ENCODE data around the gene OTUB2. TPM values are rescaled to one million over a fixed set of nuclear protein-coding genes. Genes with fewer than 3 reads are reported as not detected.

Gene OTUB2
- total and polyA plus RNA-seq, 5 donors from 2014 or later = 0.25 to 0.46 (median 0.37) TPM; not detected in 1

- no peaks in the 10 kb centered on the region for H3K36me3 ChIP-seq (ENCODE audit: control insufficient read depth, insufficient read depth, low read length)
- Mint-ChIP-seq H3K4me1 (peaks cover 13 to 42% (median 26%) of the 10 kb centered on the region in 4 donors), H3K27me3 (peaks cover 16% of the 10 kb centered on the region), H3K27ac (peak overlapping the region in 2 of 3 donors; percentile 26 to 41), H3K4me3 (no peak overlapping the region), H3K9me3 (peaks cover 0 to 18% (median 6%) of the 10 kb centered on the region in 7 donors), H3K36me3 (peaks cover 3% of the 10 kb centered on the region)
- no peak for DNase-seq
- no peaks in the 10 kb centered on the region for H3K27me3 ChIP-seq (ENCODE audit: control insufficient read depth, insufficient read depth, low read length)
- H3K9me3 ChIP-seq (ENCODE audit: control insufficient read depth in 2 of 2, low read length in 2 of 2) = peaks cover 3 to 12% of the 10 kb centered on the region in 2 experiments
- H3K4me1 ChIP-seq (ENCODE audit: control insufficient read depth, insufficient read depth, low read length, poor library complexity, severe bottlenecking) = peaks cover 27% of the 10 kb centered on the region
- no peak for ATAC-seq (ENCODE audit: low read depth in 2 of 2)
- H3K4me3 ChIP-seq (ENCODE audit: low read depth, low read length) = no peak overlapping the region
- H3K27ac ChIP-seq (ENCODE audit: insufficient read depth, low read length, poor library complexity, severe bottlenecking) = no peak overlapping the region
These were observed 44.6 kb upstream of the OTUB2 start for GRCh38 chr14:93981316-93982229.

- H3K4me3 Mint-ChIP-seq = no peak overlapping the region
- Histone ChIP-seq H3K4me1 (ENCODE audit: control insufficient read depth, insufficient read depth, low read length, poor library complexity, severe bottlenecking) (peaks cover 20% of the 10 kb centered on the region), H3K4me3 (ENCODE audit: low read depth, low read length) (no peak overlapping the region), H3K36me3 (ENCODE audit: control insufficient read depth, insufficient read depth, low read length) (no peaks in the 10 kb centered on the region), H3K27me3 (ENCODE audit: control insufficient read depth, insufficient read depth, low read length) (no peaks in the 10 kb centered on the region), H3K9me3 (ENCODE audit: control insufficient read depth in 2 of 2, low read length in 2 of 2) (peaks cover 0 to 9% of the 10 kb centered on the region in 2 experiments), H3K27ac (ENCODE audit: insufficient read depth, low read length, poor library complexity, severe bottlenecking) (no peak overlapping the region)
- DNase-seq = no peak
- H3K36me3 Mint-ChIP-seq = peaks cover 3% of the 10 kb centered on the region
- no peak overlapping the region for H3K27ac Mint-ChIP-seq
- no peak for ATAC-seq (ENCODE audit: low read depth in 2 of 2)
- peaks cover 13% of the 10 kb centered on the region for H3K27me3 Mint-ChIP-seq
- H3K4me1 Mint-ChIP-seq = peaks cover 13 to 34% (median 18%) of the 10 kb centered on the region in 4 donors
- H3K9me3 Mint-ChIP-seq = peaks cover 0 to 10% (median 3%) of the 10 kb centered on the region in 7 donors
These were observed 43.7 kb upstream of the OTUB2 start for GRCh38 chr14:93982230-93983007.

GRCh38 chr14:93984070-93984469 is 42.1 kb upstream of the OTUB2 start:
- Mint-ChIP-seq H3K4me3 (no peak overlapping the region), H3K27me3 (peaks cover 8% of the 10 kb centered on the region), H3K27ac (no peak overlapping the region), H3K4me1 (peaks cover 4 to 17% (median 6%) of the 10 kb centered on the region in 4 donors), H3K36me3 (peaks cover 3% of the 10 kb centered on the region), H3K9me3 (no peaks in the 10 kb centered on the region)
- H3K4me3 ChIP-seq (ENCODE audit: low read depth, low read length) = no peak overlapping the region
- no peak overlapping the region for H3K27ac ChIP-seq (ENCODE audit: insufficient read depth, low read length, poor library complexity, severe bottlenecking)
- no peaks in the 10 kb centered on the region for H3K9me3 ChIP-seq (ENCODE audit: control insufficient read depth in 2 of 2, low read length in 2 of 2)
- no peaks in the 10 kb centered on the region for H3K27me3 ChIP-seq (ENCODE audit: control insufficient read depth, insufficient read depth, low read length)
- no peak for ATAC-seq (ENCODE audit: low read depth in 2 of 2)
- no peak for DNase-seq
- peaks cover 4% of the 10 kb centered on the region for H3K4me1 ChIP-seq (ENCODE audit: control insufficient read depth, insufficient read depth, low read length, poor library complexity, severe bottlenecking)
- no peaks in the 10 kb centered on the region for H3K36me3 ChIP-seq (ENCODE audit: control insufficient read depth, insufficient read depth, low read length)

- no peaks in the 10 kb centered on the region for H3K27me3 ChIP-seq (ENCODE audit: control insufficient read depth, insufficient read depth, low read length)
- no peaks in the 10 kb centered on the region for H3K9me3 Mint-ChIP-seq
- H3K27ac Mint-ChIP-seq = no peak overlapping the region
- H3K36me3 ChIP-seq (ENCODE audit: control insufficient read depth, insufficient read depth, low read length) = no peaks in the 10 kb centered on the region
- H3K4me1 Mint-ChIP-seq = peaks cover 0 to 10% (median 2%) of the 10 kb centered on the region in 4 donors
- ATAC-seq (ENCODE audit: low read depth in 2 of 2) = no peak
- no peak for DNase-seq
- H3K27ac ChIP-seq (ENCODE audit: insufficient read depth, low read length, poor library complexity, severe bottlenecking) = no peak overlapping the region
- no peak overlapping the region for H3K4me3 Mint-ChIP-seq
- no peaks in the 10 kb centered on the region for H3K4me1 ChIP-seq (ENCODE audit: control insufficient read depth, insufficient read depth, low read length, poor library complexity, severe bottlenecking)
- H3K4me3 ChIP-seq (ENCODE audit: low read depth, low read length) = no peak overlapping the region
- peaks cover 3% of the 10 kb centered on the region for H3K36me3 Mint-ChIP-seq
- peaks cover 13% of the 10 kb centered on the region for H3K27me3 Mint-ChIP-seq
- no peaks in the 10 kb centered on the region for H3K9me3 ChIP-seq (ENCODE audit: control insufficient read depth in 2 of 2, low read length in 2 of 2)
These were observed 41.1 kb upstream of the OTUB2 start for GRCh38 chr14:93984987-93985410.

- Histone ChIP-seq H3K27me3 (ENCODE audit: control insufficient read depth, insufficient read depth, low read length) (no peaks in the 10 kb centered on the region), H3K4me3 (ENCODE audit: low read depth, low read length) (no peak overlapping the region), H3K9me3 (ENCODE audit: control insufficient read depth in 2 of 2, low read length in 2 of 2) (no peaks in the 10 kb centered on the region), H3K4me1 (ENCODE audit: control insufficient read depth, insufficient read depth, low read length, poor library complexity, severe bottlenecking) (no peaks in the 10 kb centered on the region), H3K36me3 (ENCODE audit: control insufficient read depth, insufficient read depth, low read length) (no peaks in the 10 kb centered on the region), H3K27ac (ENCODE audit: insufficient read depth, low read length, poor library complexity, severe bottlenecking) (no peak overlapping the region)
- ATAC-seq (ENCODE audit: low read depth in 2 of 2) (no peak), DNase-seq (no peak)
- Mint-ChIP-seq H3K4me1 (no peaks in the 10 kb centered on the region), H3K4me3 (no peak overlapping the region), H3K36me3 (no peaks in the 10 kb centered on the region), H3K27me3 (peaks cover 13% of the 10 kb centered on the region), H3K27ac (no peak overlapping the region), H3K9me3 (no peaks in the 10 kb centered on the region)
These were observed 39.2 kb upstream of the OTUB2 start for GRCh38 chr14:93986955-93987354.

- peaks cover 13% of the 10 kb centered on the region for H3K27me3 Mint-ChIP-seq
- no peaks in the 10 kb centered on the region for H3K36me3 Mint-ChIP-seq
- no peak overlapping the region for H3K4me3 Mint-ChIP-seq
- H3K4me1 Mint-ChIP-seq = no peaks in the 10 kb centered on the region
- no peaks in the 10 kb centered on the region for H3K36me3 ChIP-seq (ENCODE audit: control insufficient read depth, insufficient read depth, low read length)
- no peak overlapping the region for H3K4me3 ChIP-seq (ENCODE audit: low read depth, low read length)
- H3K27me3 ChIP-seq (ENCODE audit: control insufficient read depth, insufficient read depth, low read length) = no peaks in the 10 kb centered on the region
- no peak overlapping the region for H3K27ac ChIP-seq (ENCODE audit: insufficient read depth, low read length, poor library complexity, severe bottlenecking)
- no peaks in the 10 kb centered on the region for H3K9me3 ChIP-seq (ENCODE audit: control insufficient read depth in 2 of 2, low read length in 2 of 2)
- DNase-seq (no peak), ATAC-seq (ENCODE audit: low read depth in 2 of 2) (no peak)
- H3K9me3 Mint-ChIP-seq = no peaks in the 10 kb centered on the region
- no peaks in the 10 kb centered on the region for H3K4me1 ChIP-seq (ENCODE audit: control insufficient read depth, insufficient read depth, low read length, poor library complexity, severe bottlenecking)
- H3K27ac Mint-ChIP-seq = no peak overlapping the region
These were observed 38.8 kb upstream of the OTUB2 start for GRCh38 chr14:93987376-93987775.

GRCh38 chr14:93987815-93988476 is 38.2 kb upstream of the OTUB2 start:
- H3K36me3 Mint-ChIP-seq = no peaks in the 10 kb centered on the region
- H3K4me1 ChIP-seq (ENCODE audit: control insufficient read depth, insufficient read depth, low read length, poor library complexity, severe bottlenecking) = no peaks in the 10 kb centered on the region
- no peaks in the 10 kb centered on the region for H3K9me3 Mint-ChIP-seq
- ATAC-seq (ENCODE audit: low read depth in 2 of 2) (no peak), DNase-seq (no peak)
- H3K4me3 Mint-ChIP-seq = no peak overlapping the region
- no peaks in the 10 kb centered on the region for H3K36me3 ChIP-seq (ENCODE audit: control insufficient read depth, insufficient read depth, low read length)
- no peaks in the 10 kb centered on the region for H3K27me3 ChIP-seq (ENCODE audit: control insufficient read depth, insufficient read depth, low read length)
- no peak overlapping the region for H3K27ac ChIP-seq (ENCODE audit: insufficient read depth, low read length, poor library complexity, severe bottlenecking)
- H3K27ac Mint-ChIP-seq = peak overlapping the region in 1 of 3 donors; percentile 63
- H3K27me3 Mint-ChIP-seq = peaks cover 13% of the 10 kb centered on the region
- H3K4me3 ChIP-seq (ENCODE audit: low read depth, low read length) = no peak overlapping the region
- no peaks in the 10 kb centered on the region for H3K9me3 ChIP-seq (ENCODE audit: control insufficient read depth in 2 of 2, low read length in 2 of 2)
- no peaks in the 10 kb centered on the region for H3K4me1 Mint-ChIP-seq
